AG04450 (cell line): ENCODE measurements around the gene DPP7. TPM values are rescaled to one million over a fixed set of nuclear protein-coding genes. Genes with fewer than 3 reads are reported as not detected.

Experiments
- CTCF ChIA-PET: fragments of 300-600, 350-600 bp; formaldehyde crosslinking; extraction: SDS; loops from one replicate; lab custom pipeline; 2022; ENCODE audit warnings: antibody characterized with exemption, inconsistent platforms; lab: Charles Lee
- POLR2A ChIA-PET: fragments of 350-600 bp; formaldehyde crosslinking; extraction: SDS; loops from one replicate; lab custom pipeline; 2021; ENCODE audit warnings: antibody characterized with exemption, inconsistent platforms; lab: Yijun Ruan, JAX
- DNase-seq: peaks from one replicate; pipeline ENCODE4 v3.0.0-alpha.2; 2011; ENCODE audit warnings: low read depth, low spot score
- H3K27ac ChIP-seq: one replicate; pipeline ENCODE4 v1.5.1; 2012; ENCODE audit warnings: low read depth, low read length, control low read depth
- H3K27me3 ChIP-seq: one replicate; pipeline ENCODE4 v1.6.0; 2012; ENCODE audit warnings: low read length; ENCODE audit not compliant: control insufficient read depth, insufficient read depth
- H3K4me3 ChIP-seq: 2 replicates; pipeline ENCODE4 v1.5.1; 2011; ENCODE audit warnings: mild to moderate bottlenecking, low read depth, low read length, control low read depth
- H3K9me3 ChIP-seq: 2 replicates; pipeline ENCODE4 v1.5.1; 2012; ENCODE audit warnings: low read length; ENCODE audit not compliant: control insufficient read depth, insufficient read depth
- polyA plus RNA-seq: library from polyadenylated mRNA; depleted of rRNA; stranded (reverse); fragments of >200 nt; gene quantifications from 2 replicates; pipeline ENCODE4 v1.2.3, GENCODE V29; 2011
- TF ChIP-seq, protein P1 (sequence below): IDR thresholded peaks from 2 replicates; pipeline ENCODE4 v1.5.1; 2011; ENCODE audit warnings: low read depth, low read length, control low read depth, inconsistent platforms

The DPP7 gene
- polyA plus RNA-seq, 1 experiment, result 30.6 TPM

DNA sequence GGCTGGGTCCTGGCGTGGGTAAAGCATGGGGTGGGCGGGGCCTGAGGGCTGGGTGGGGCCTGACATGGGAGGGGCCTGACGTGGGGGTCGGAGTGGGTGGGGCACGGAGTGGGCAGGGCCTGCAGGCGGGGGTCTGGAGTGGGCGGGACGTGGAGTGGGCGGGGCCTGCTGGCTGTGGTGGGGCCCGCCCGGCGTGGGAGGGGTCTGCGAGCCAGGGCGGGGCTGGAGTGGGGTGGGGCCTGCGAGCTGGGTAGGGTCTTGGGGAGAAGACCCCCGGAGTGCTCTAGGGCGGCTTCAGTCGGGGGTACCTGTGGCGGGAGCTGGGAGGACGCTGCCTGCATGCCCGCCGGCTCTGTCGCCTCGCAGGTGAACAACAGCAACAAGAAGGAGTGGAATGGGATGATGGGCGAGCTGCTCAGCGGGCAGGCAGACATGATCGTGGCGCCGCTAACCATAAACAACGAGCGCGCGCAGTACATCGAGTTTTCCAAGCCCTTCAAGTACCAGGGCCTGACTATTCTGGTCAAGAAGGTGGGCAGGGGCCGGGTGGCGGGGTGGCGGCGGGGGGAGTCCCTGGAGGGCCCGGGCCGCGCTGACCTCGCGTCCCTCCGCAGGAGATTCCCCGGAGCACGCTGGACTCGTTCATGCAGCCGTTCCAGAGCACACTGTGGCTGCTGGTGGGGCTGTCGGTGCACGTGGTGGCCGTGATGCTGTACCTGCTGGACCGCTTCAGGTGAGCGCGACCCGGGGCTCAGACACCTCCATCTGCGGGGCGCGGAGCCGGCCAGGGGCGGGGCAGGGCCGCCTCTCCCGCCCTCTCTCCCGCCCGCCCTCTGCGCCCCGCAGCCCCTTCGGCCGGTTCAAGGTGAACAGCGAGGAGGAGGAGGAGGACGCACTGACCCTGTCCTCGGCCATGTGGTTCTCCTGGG, 47.3 kb upstream of the DPP7 start:
- ChIA-PET CTCF (no interaction called here), POLR2A (no interaction called here)
- no peak overlapping the region for H3K27ac ChIP-seq
- DNase-seq, result no peak
- H3K9me3 ChIP-seq, result peaks cover 3% of the 10 kb centered on the region; the same call in 1 of the 2 replicates
- TF ChIP-seq, protein P1, sequence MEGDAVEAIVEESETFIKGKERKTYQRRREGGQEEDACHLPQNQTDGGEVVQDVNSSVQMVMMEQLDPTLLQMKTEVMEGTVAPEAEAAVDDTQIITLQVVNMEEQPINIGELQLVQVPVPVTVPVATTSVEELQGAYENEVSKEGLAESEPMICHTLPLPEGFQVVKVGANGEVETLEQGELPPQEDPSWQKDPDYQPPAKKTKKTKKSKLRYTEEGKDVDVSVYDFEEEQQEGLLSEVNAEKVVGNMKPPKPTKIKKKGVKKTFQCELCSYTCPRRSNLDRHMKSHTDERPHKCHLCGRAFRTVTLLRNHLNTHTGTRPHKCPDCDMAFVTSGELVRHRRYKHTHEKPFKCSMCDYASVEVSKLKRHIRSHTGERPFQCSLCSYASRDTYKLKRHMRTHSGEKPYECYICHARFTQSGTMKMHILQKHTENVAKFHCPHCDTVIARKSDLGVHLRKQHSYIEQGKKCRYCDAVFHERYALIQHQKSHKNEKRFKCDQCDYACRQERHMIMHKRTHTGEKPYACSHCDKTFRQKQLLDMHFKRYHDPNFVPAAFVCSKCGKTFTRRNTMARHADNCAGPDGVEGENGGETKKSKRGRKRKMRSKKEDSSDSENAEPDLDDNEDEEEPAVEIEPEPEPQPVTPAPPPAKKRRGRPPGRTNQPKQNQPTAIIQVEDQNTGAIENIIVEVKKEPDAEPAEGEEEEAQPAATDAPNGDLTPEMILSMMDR, result no peak
- H3K4me3 ChIP-seq, result no peak overlapping the region
- H3K27me3 ChIP-seq, result peaks cover 60% of the 10 kb centered on the region

- ChIA-PET POLR2A (no interaction called here), CTCF (no interaction called here)
- Histone ChIP-seq H3K4me3 (no peak overlapping the region), H3K27me3 (peaks cover 60% of the 10 kb centered on the region), H3K9me3 (peaks cover 3% of the 10 kb centered on the region; the same call in 1 of the 2 replicates), H3K27ac (no peak overlapping the region)
- DNase-seq, result no peak
- TF ChIP-seq, protein P1, result no peak
These were observed 46.4 kb upstream of the DPP7 start for GRCh38 chr9:137160716-137161557.

DNA sequence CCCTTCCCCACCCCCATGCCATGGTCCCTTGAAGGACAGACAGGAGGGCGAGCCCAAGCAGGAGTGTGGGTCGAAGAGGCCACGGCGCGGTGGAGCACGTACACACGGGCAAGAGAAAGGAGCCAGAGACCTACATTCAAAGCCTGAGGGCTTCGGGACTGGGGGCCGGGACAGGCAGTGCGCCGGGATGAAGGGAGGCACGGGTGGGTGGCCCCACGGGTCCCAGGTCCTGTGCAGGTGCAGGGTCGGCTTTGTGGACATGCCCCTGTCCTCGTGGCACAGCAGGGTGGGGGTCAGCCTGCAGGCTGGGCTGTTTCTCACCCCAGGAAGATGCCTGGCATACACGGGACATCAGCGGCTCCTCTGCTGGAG, 45.5 kb upstream of the DPP7 start:
- POLR2A ChIA-PET, result interaction anchor here (0.6 kb wide), 1 partner anchor 93 kb away, joined by 8 read pairs; no protein-coding TSS in a partner anchor

DNA sequence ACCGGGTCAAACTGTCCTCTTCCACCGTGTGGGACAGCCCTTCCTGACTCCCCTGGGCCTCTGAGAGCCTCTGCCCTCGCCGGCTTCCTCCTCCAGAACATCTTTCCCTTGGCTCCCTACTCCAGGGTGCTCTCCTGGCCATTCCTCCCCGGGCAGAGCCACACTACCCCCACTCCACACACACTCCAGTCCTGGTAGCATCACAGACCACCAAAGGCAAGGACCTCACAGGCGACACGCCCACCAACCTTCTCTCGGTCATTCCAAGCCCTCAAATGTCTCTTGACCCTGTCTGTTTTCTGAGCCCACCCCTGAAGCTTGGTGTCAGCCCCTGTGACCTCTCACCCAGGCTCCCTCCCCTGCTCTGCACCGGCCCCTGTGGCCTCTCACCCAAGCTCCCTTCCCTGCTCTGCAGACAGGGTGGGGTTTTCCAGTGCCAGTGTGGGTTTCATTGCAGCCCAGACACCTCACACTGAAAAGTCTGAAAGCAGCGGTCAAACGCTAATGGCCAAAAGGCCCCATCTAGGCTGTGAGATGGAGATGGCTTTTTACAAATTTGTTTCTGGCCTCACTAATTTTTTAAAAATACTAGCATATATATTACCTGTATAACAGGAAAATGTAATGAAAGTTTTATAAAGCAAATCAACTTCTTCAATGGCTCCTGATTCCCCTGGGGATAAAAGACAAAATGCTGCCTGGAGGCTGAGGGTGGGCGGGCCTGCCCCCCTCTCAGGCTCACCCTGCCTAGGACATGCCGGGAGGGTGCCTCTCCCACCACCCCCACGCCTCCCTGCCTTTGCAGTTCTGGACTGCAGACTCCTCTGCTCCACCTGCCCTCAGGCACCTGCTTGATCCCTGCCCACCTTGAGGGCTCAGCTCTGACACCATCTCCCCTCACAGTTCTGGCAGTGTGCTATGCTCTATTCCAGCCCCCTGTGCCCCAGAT, 44.8 kb upstream of the DPP7 start:
- Histone ChIP-seq H3K27me3 (peaks cover 44% of the 10 kb centered on the region), H3K9me3 (peaks cover 2% of the 10 kb centered on the region; the same call in 1 of the 2 replicates), H3K27ac (no peak overlapping the region), H3K4me3 (no peak overlapping the region)
- TF ChIP-seq, protein P1, result no peak
- DNase-seq, result no peak
- CTCF ChIA-PET, result no interaction called here
- POLR2A ChIA-PET, result interaction anchor here (0.6 kb wide), 1 partner anchor 92 kb away, joined by 8 read pairs; no protein-coding TSS in a partner anchor

More for the DNA sequence above, 45.5 kb upstream of the DPP7 start:
- H3K9me3 ChIP-seq, result peaks cover 3% of the 10 kb centered on the region; the same call in 1 of the 2 replicates
- H3K27me3 ChIP-seq, result peaks cover 51% of the 10 kb centered on the region
- CTCF ChIA-PET, result no interaction called here
- TF ChIP-seq, protein P1, result no peak
- no peak overlapping the region for H3K4me3 ChIP-seq
- no peak overlapping the region for H3K27ac ChIP-seq
- DNase-seq, result no peak
